GM23338 (cell line): ENCODE data around the gene SLC52A1. TPM values are rescaled to one million over a fixed set of nuclear protein-coding genes. Genes with fewer than 3 reads are reported as not detected.

Experiments used
- ATAC-seq: fragments of 200-7000 bp; cut with Tn5 transposase; 3 replicates; pipeline ENCODE4 v1.9.1; 2020
- DNase-seq: peaks from one replicate; pipeline ENCODE4 v3.0.0-alpha.2; 2015; ENCODE audit warnings: low spot score
- H2AFZ ChIP-seq: fragments of 200-600 bp; sonication (generic); 2 replicates; pipeline ENCODE4 v1.8.0; 2016; ENCODE audit warnings: antibody characterized with exemption, mild to moderate bottlenecking, moderate library complexity
- H3F3A ChIP-seq: fragments of 200-600 bp; sonication (generic); replicated peaks from 2 replicates; pipeline ENCODE4 v1.8.0; 2017; ENCODE audit warnings: antibody characterized with exemption, mixed run types, low read depth
- H3K27ac ChIP-seq: fragments of 200-600 bp; sonication (generic); 2 replicates; pipeline ENCODE4 v1.6.1; 2016; ENCODE audit warnings: low read depth
- H3K27me3 ChIP-seq: fragments of 200-600 bp; sonication (generic); 2 replicates; pipeline ENCODE4 v1.8.0; 2016; ENCODE audit warnings: mild to moderate bottlenecking, mixed run types, moderate library complexity; ENCODE audit not compliant: insufficient read depth
- H3K36me3 ChIP-seq: fragments of 200-600 bp; sonication (generic); 2 replicates; pipeline ENCODE4 v1.8.0; 2016; ENCODE audit warnings: mild to moderate bottlenecking; ENCODE audit not compliant: insufficient read depth
- H3K4me1 ChIP-seq: fragments of 200-600 bp; sonication (generic); 2 replicates; pipeline ENCODE4 v1.8.0; 2016; ENCODE audit warnings: mild to moderate bottlenecking, moderate library complexity; ENCODE audit not compliant: insufficient read depth
- H3K4me2 ChIP-seq: fragments of 200-600 bp; sonication (generic); 2 replicates; pipeline ENCODE4 v1.7.1; 2017; ENCODE audit warnings: mixed run types
- H3K4me3 ChIP-seq: fragments of 200-600 bp; sonication (generic); 2 replicates; pipeline ENCODE4 v1.6.1; 2016; ENCODE audit warnings: mixed run types
- H3K79me2 ChIP-seq: fragments of 200-600 bp; sonication (generic); replicated peaks from 2 replicates; pipeline ENCODE4 v1.8.0; 2017; ENCODE audit warnings: mild to moderate bottlenecking; ENCODE audit not compliant: insufficient read depth
- H3K9me2 ChIP-seq: fragments of 200-600 bp; sonication (generic); 2 replicates; pipeline ENCODE4 v1.8.0; 2017; ENCODE audit not compliant: insufficient read depth
- H4K20me1 ChIP-seq: fragments of 200-600 bp; sonication (generic); replicated peaks from 2 replicates; pipeline ENCODE4 v1.8.0; 2017; ENCODE audit warnings: mild to moderate bottlenecking; ENCODE audit not compliant: insufficient read depth
- H3K27ac Mint-ChIP-seq: 2 replicates; pipeline ENCODE4 v1.8.0; 2020; ENCODE audit warnings: inconsistent platforms, mild to moderate bottlenecking, moderate library complexity, mixed read lengths
- H3K27me3 Mint-ChIP-seq: 3 replicates; pipeline ENCODE4 v1.8.0; 2022; ENCODE audit warnings: low read depth, mild to moderate bottlenecking, moderate library complexity, mixed read lengths, inconsistent platforms; ENCODE audit not compliant: insufficient read depth, poor library complexity
- H3K36me3 Mint-ChIP-seq: 3 replicates; pipeline ENCODE4 v1.8.0; 2021; ENCODE audit warnings: low read depth, mild to moderate bottlenecking, inconsistent platforms, moderate library complexity, mixed read lengths
- H3K4me1 Mint-ChIP-seq: 3 replicates; pipeline ENCODE4 v1.8.0; 2020; ENCODE audit warnings: mild to moderate bottlenecking, inconsistent platforms, mixed read lengths
- H3K4me3 Mint-ChIP-seq: 3 replicates; pipeline ENCODE4 v1.8.0; 2021; ENCODE audit warnings: moderate library complexity, mild to moderate bottlenecking, inconsistent platforms, mixed read lengths
- H3K9me3 Mint-ChIP-seq: 3 replicates; pipeline ENCODE4 v1.8.0; 2020; ENCODE audit warnings: moderate library complexity, mild to moderate bottlenecking, inconsistent platforms, mixed read lengths
- CREB1 ChIP-seq: fragments of 250-450 bp; sonication (Bioruptor Pico); IDR thresholded peaks from 2 replicates; pipeline ENCODE4 v1.5.0; 2020; ENCODE audit warnings: low read depth, mild to moderate bottlenecking, moderate library complexity
- EZH2 ChIP-seq: fragments of 200-600 bp; sonication (generic); IDR thresholded peaks from one replicate; pipeline ENCODE4 v1.8.0; 2017; ENCODE audit warnings: antibody characterized with exemption, mild to moderate bottlenecking, low read depth; ENCODE audit not compliant: unreplicated experiment
- EZH2phosphoT487 ChIP-seq: fragments of 200-600 bp; sonication (generic); IDR thresholded peaks from one replicate; pipeline ENCODE4 v1.8.1; 2018; ENCODE audit warnings: antibody characterized with exemption; ENCODE audit not compliant: unreplicated experiment
- JUNB ChIP-seq: IDR thresholded peaks from one replicate; pipeline ENCODE4 v1.6.1; 2016; ENCODE audit warnings: antibody characterized with exemption; ENCODE audit not compliant: unreplicated experiment
- NANOG ChIP-seq: IDR thresholded peaks from 2 replicates; pipeline ENCODE4 v1.6.1; 2016; ENCODE audit warnings: antibody characterized with exemption, borderline replicate concordance
- POLR2AphosphoS5 ChIP-seq: IDR thresholded peaks from 2 replicates; pipeline ENCODE4 v1.6.1; 2016; ENCODE audit warnings: antibody characterized with exemption, low read depth
- STAT1 ChIP-seq: IDR thresholded peaks from one replicate; pipeline ENCODE4 v1.6.1; 2016; ENCODE audit warnings: antibody characterized with exemption; ENCODE audit not compliant: unreplicated experiment
- ZNF114 ChIP-seq: fragments of 250-450 bp; sonication (Bioruptor Pico); IDR thresholded peaks from 2 replicates; pipeline ENCODE4 v1.5.0; 2020; ENCODE audit warnings: mild to moderate bottlenecking, moderate library complexity
- ZNF331 ChIP-seq: fragments of 250-450 bp; sonication (Bioruptor Pico); IDR thresholded peaks from 2 replicates; pipeline ENCODE4 v1.5.0; 2020; ENCODE audit warnings: low read depth, mild to moderate bottlenecking, moderate library complexity
- polyA plus RNA-seq: library from polyadenylated mRNA; unstranded; fragments of >200 nt; fragmentation: Nextera tagmentation; extraction: Ambion mirVana; gene quantifications from 2 replicates; pipeline ENCODE4 v1.2.1, GENCODE V29; 2016
- total RNA-seq: library from RNA; depleted of rRNA; stranded (reverse); fragments of >200 nt; shearing (Covaris generic); gene quantifications from 2 replicates; pipeline ENCODE4 v1.2.3, GENCODE V29; 2014
- TF ChIP-seq, protein P1 (sequence below): IDR thresholded peaks from one replicate; pipeline ENCODE4 v1.6.1; 2018; ENCODE audit warnings: antibody characterized with exemption; ENCODE audit not compliant: unreplicated experiment
- TF ChIP-seq, protein P2 (sequence below): fragments of 250-450 bp; sonication (Bioruptor Pico); IDR thresholded peaks from 2 replicates; pipeline ENCODE4 v1.5.0; 2020; ENCODE audit warnings: mild to moderate bottlenecking, moderate library complexity
- TF ChIP-seq, protein P3 (sequence below), 2 experiments: fragments of 200-600 bp in 1 of 2; sonication (generic) in 1 of 2; conservative IDR thresholded peaks; 2 replicates each; pipeline versions ENCODE4 v1.5.1 to v1.6.1; 2016 to 2017; ENCODE audit warnings: antibody characterized with exemption in 2 of 2, low read depth in 2 of 2, mild to moderate bottlenecking in 2 of 2, moderate library complexity in 1 of 2
- TF ChIP-seq, protein P4 (sequence below): IDR thresholded peaks from 2 replicates; pipeline ENCODE4 v1.6.1; 2016; ENCODE audit warnings: antibody characterized with exemption

Gene SLC52A1
- total and polyA plus RNA-seq, 2 experiments from 2014 or later, result 0.21 to 0.63 TPM

DNA sequence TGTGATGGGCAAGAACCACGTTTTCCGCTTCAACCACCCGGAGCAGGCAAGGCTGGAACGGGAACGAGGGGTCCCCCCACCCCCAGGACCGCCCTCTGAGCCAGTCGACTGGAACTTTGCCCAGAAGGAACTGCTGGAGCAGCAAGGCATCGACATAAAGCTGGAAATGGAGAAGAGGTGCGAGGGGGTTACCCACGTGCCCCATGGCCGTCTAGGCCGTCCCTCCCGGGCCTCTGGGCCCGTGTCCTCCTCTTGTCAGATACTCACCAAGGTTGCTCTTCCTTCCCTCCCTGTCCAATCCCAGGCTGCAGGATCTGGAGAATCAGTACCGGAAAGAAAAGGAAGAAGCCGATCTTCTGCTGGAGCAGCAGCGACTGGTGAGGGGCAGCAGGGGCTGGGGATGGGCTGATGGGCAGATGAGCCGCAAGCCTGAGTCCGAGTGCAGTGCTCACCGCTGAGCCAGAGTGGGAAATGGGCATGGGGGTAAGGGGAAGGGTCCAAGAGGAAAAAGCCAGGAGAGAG is 14.7 kb downstream of the SLC52A1 start:
- TF ChIP-seq POLR2AphosphoS5 (no peak), CREB1 (CRISPR knock-in tag) (no peak), ZNF114 (CRISPR knock-in tag) (no peak), EZH2 (no peak), NANOG (no peak), EZH2phosphoT487 (no peak), JUNB (no peak), ZNF331 (CRISPR knock-in tag) (no peak), STAT1 (no peak)
- TF ChIP-seq, protein P1, sequence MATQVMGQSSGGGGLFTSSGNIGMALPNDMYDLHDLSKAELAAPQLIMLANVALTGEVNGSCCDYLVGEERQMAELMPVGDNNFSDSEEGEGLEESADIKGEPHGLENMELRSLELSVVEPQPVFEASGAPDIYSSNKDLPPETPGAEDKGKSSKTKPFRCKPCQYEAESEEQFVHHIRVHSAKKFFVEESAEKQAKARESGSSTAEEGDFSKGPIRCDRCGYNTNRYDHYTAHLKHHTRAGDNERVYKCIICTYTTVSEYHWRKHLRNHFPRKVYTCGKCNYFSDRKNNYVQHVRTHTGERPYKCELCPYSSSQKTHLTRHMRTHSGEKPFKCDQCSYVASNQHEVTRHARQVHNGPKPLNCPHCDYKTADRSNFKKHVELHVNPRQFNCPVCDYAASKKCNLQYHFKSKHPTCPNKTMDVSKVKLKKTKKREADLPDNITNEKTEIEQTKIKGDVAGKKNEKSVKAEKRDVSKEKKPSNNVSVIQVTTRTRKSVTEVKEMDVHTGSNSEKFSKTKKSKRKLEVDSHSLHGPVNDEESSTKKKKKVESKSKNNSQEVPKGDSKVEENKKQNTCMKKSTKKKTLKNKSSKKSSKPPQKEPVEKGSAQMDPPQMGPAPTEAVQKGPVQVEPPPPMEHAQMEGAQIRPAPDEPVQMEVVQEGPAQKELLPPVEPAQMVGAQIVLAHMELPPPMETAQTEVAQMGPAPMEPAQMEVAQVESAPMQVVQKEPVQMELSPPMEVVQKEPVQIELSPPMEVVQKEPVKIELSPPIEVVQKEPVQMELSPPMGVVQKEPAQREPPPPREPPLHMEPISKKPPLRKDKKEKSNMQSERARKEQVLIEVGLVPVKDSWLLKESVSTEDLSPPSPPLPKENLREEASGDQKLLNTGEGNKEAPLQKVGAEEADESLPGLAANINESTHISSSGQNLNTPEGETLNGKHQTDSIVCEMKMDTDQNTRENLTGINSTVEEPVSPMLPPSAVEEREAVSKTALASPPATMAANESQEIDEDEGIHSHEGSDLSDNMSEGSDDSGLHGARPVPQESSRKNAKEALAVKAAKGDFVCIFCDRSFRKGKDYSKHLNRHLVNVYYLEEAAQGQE, result no peak
- TF ChIP-seq, protein P2, sequence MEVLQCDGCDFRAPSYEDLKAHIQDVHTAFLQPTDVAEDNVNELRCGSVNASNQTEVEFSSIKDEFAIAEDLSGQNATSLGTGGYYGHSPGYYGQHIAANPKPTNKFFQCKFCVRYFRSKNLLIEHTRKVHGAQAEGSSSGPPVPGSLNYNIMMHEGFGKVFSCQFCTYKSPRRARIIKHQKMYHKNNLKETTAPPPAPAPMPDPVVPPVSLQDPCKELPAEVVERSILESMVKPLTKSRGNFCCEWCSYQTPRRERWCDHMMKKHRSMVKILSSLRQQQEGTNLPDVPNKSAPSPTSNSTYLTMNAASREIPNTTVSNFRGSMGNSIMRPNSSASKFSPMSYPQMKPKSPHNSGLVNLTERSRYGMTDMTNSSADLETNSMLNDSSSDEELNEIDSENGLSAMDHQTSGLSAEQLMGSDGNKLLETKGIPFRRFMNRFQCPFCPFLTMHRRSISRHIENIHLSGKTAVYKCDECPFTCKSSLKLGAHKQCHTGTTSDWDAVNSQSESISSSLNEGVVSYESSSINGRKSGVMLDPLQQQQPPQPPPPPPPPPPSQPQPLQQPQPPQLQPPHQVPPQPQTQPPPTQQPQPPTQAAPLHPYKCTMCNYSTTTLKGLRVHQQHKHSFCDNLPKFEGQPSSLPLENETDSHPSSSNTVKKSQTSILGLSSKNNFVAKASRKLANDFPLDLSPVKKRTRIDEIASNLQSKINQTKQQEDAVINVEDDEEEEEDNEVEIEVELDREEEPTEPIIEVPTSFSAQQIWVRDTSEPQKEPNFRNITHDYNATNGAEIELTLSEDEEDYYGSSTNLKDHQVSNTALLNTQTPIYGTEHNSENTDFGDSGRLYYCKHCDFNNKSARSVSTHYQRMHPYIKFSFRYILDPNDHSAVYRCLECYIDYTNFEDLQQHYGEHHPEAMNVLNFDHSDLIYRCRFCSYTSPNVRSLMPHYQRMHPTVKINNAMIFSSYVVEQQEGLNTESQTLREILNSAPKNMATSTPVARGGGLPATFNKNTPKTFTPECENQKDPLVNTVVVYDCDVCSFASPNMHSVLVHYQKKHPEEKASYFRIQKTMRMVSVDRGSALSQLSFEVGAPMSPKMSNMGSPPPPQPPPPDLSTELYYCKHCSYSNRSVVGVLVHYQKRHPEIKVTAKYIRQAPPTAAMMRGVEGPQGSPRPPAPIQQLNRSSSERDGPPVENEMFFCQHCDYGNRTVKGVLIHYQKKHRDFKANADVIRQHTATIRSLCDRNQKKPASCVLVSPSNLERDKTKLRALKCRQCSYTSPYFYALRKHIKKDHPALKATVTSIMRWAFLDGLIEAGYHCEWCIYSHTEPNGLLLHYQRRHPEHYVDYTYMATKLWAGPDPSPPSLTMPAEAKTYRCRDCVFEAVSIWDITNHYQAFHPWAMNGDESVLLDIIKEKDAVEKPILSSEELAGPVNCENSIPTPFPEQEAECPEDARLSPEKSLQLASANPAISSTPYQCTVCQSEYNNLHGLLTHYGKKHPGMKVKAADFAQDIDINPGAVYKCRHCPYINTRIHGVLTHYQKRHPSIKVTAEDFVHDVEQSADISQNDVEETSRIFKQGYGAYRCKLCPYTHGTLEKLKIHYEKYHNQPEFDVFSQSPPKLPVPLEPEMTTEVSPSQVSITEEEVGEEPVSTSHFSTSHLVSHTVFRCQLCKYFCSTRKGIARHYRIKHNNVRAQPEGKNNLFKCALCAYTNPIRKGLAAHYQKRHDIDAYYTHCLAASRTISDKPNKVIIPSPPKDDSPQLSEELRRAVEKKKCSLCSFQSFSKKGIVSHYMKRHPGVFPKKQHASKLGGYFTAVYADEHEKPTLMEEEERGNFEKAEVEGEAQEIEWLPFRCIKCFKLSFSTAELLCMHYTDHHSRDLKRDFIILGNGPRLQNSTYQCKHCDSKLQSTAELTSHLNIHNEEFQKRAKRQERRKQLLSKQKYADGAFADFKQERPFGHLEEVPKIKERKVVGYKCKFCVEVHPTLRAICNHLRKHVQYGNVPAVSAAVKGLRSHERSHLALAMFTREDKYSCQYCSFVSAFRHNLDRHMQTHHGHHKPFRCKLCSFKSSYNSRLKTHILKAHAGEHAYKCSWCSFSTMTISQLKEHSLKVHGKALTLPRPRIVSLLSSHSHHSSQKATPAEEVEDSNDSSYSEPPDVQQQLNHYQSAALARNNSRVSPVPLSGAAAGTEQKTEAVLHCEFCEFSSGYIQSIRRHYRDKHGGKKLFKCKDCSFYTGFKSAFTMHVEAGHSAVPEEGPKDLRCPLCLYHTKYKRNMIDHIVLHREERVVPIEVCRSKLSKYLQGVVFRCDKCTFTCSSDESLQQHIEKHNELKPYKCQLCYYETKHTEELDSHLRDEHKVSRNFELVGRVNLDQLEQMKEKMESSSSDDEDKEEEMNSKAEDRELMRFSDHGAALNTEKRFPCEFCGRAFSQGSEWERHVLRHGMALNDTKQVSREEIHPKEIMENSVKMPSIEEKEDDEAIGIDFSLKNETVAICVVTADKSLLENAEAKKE (CRISPR knock-in tag), result no peak
- TF ChIP-seq, protein P3, sequence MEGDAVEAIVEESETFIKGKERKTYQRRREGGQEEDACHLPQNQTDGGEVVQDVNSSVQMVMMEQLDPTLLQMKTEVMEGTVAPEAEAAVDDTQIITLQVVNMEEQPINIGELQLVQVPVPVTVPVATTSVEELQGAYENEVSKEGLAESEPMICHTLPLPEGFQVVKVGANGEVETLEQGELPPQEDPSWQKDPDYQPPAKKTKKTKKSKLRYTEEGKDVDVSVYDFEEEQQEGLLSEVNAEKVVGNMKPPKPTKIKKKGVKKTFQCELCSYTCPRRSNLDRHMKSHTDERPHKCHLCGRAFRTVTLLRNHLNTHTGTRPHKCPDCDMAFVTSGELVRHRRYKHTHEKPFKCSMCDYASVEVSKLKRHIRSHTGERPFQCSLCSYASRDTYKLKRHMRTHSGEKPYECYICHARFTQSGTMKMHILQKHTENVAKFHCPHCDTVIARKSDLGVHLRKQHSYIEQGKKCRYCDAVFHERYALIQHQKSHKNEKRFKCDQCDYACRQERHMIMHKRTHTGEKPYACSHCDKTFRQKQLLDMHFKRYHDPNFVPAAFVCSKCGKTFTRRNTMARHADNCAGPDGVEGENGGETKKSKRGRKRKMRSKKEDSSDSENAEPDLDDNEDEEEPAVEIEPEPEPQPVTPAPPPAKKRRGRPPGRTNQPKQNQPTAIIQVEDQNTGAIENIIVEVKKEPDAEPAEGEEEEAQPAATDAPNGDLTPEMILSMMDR (conservative IDR thresholded peaks at IDR 0.05; ENCODE audit: low read depth in 2 of 2), result no peak
- TF ChIP-seq, protein P4, sequence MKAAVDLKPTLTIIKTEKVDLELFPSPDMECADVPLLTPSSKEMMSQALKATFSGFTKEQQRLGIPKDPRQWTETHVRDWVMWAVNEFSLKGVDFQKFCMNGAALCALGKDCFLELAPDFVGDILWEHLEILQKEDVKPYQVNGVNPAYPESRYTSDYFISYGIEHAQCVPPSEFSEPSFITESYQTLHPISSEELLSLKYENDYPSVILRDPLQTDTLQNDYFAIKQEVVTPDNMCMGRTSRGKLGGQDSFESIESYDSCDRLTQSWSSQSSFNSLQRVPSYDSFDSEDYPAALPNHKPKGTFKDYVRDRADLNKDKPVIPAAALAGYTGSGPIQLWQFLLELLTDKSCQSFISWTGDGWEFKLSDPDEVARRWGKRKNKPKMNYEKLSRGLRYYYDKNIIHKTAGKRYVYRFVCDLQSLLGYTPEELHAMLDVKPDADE, result no peak
- Histone ChIP-seq H3K4me2 (no peak overlapping the region), H3K4me1 (no peaks in the 10 kb centered on the region), H3K27ac (no peak overlapping the region), H3K36me3 (peaks cover 12% of the 10 kb centered on the region), H4K20me1 (peaks cover 6% of the 10 kb centered on the region; the same call in 1 of the 2 replicates), H3F3A (no peaks in the 10 kb centered on the region), H3K4me3 (no peak overlapping the region), H3K9me2 (no peaks in the 10 kb centered on the region), H3K27me3 (no peaks in the 10 kb centered on the region), H3K79me2 (no peaks in the 10 kb centered on the region), H2AFZ (no peak overlapping the region)
- Mint-ChIP-seq H3K4me1 (no peaks in the 10 kb centered on the region), H3K36me3 (peaks cover 53% of the 10 kb centered on the region), H3K27ac (no peak overlapping the region), H3K4me3 (no peak overlapping the region), H3K9me3 (no peaks in the 10 kb centered on the region), H3K27me3 (peaks cover 2% of the 10 kb centered on the region)
- DNase-seq (no peak), ATAC-seq (no peak)
